Mesenchymal stem cell (in vitro differentiated cells and primary cell): ENCODE measurements around the gene STKLD1.

ENCODE experiments used
- DNase-seq: peaks from one replicate; pipeline ENCODE4 v3.0.0-alpha.2; 2013
- H2AFZ ChIP-seq: one replicate; pipeline ENCODE4 v1.6.1; 2013; ENCODE audit warnings: low read depth, mild to moderate bottlenecking, control low read depth, inconsistent platforms, low read length, moderate library complexity
- H2AK5ac ChIP-seq: 2 replicates; pipeline ENCODE4 v1.6.1; 2013; ENCODE audit warnings: low read length, moderate library complexity, mild to moderate bottlenecking, inconsistent platforms; ENCODE audit not compliant: severe bottlenecking
- H2BK120ac ChIP-seq: one replicate; pipeline ENCODE4 v1.6.1; 2013; ENCODE audit warnings: low read depth, mild to moderate bottlenecking, inconsistent platforms, low read length, moderate library complexity
- H2BK12ac ChIP-seq, 2 experiments: one replicate each; pipeline ENCODE4 v1.6.1; 2013; ENCODE audit warnings: inconsistent platforms in 2 of 2, low read length in 2 of 2, mild to moderate bottlenecking in 2 of 2, moderate library complexity in 2 of 2, control low read depth in 1 of 2
- H2BK15ac ChIP-seq: one replicate; pipeline ENCODE4 v1.6.1; 2013; ENCODE audit warnings: mild to moderate bottlenecking, low read depth, inconsistent platforms; ENCODE audit not compliant: poor library complexity, severe bottlenecking
- H2BK5ac ChIP-seq: 2 replicates; pipeline ENCODE4 v1.6.1; 2013; ENCODE audit warnings: low read depth, mild to moderate bottlenecking, low read length, control low read depth, inconsistent platforms; ENCODE audit not compliant: poor library complexity, severe bottlenecking
- H3K14ac ChIP-seq, 2 experiments: one replicate each; pipeline ENCODE4 v1.6.1; 2013; ENCODE audit warnings: inconsistent platforms in 2 of 2, low read length in 2 of 2, control low read depth in 1 of 2, mild to moderate bottlenecking in 1 of 2, moderate library complexity in 1 of 2
- H3K18ac ChIP-seq, 2 experiments: one replicate each; pipeline ENCODE4 v1.6.1; 2013; ENCODE audit warnings: inconsistent platforms in 2 of 2, low read length in 2 of 2, control low read depth in 1 of 2, low read depth in 1 of 2, mild to moderate bottlenecking in 1 of 2
- H3K23ac ChIP-seq, 2 experiments: one replicate each; pipeline ENCODE4 v1.6.1; 2013; ENCODE audit warnings: inconsistent platforms in 2 of 2, low read length in 2 of 2, mild to moderate bottlenecking in 2 of 2, moderate library complexity in 2 of 2, control low read depth in 1 of 2
- H3K27ac ChIP-seq: 2 replicates; pipeline ENCODE4 v1.5.1; 2013; ENCODE audit warnings: mild to moderate bottlenecking, moderate library complexity, low read length, control low read depth, inconsistent platforms; ENCODE audit not compliant: poor library complexity, severe bottlenecking
- H3K27me3 ChIP-seq, 2 experiments: 2 replicates each; pipeline versions ENCODE4 v1.6.1 to v1.7.0; 2013; ENCODE audit warnings: low read length in 2 of 2, mild to moderate bottlenecking in 2 of 2, moderate library complexity in 2 of 2, control low read depth in 1 of 2, inconsistent platforms in 1 of 2; ENCODE audit not compliant: control insufficient read depth in 1 of 2, insufficient read depth in 1 of 2
- H3K36me3 ChIP-seq, 2 experiments: 2 replicates each; pipeline versions ENCODE4 v1.6.1 to v1.7.0; 2013; ENCODE audit warnings: low read length in 2 of 2, control low read depth in 1 of 2, inconsistent platforms in 1 of 2, low read depth in 1 of 2, mild to moderate bottlenecking in 1 of 2; ENCODE audit not compliant: insufficient read depth in 2 of 2, control insufficient read depth in 1 of 2
- H3K4ac ChIP-seq, 2 experiments: one replicate each; pipeline ENCODE4 v1.6.1; 2013; ENCODE audit warnings: inconsistent platforms in 2 of 2, low read length in 2 of 2, mild to moderate bottlenecking in 2 of 2, moderate library complexity in 2 of 2, control low read depth in 1 of 2, low read depth in 1 of 2
- H3K4me1 ChIP-seq: 2 replicates; pipeline ENCODE4 v1.6.1; 2013; ENCODE audit warnings: low read depth, low read length, control low read depth; ENCODE audit not compliant: control insufficient read depth, insufficient read depth
- H3K4me2 ChIP-seq: 2 replicates; pipeline ENCODE4 v1.6.1; 2013; ENCODE audit warnings: low read length, mild to moderate bottlenecking, inconsistent platforms; ENCODE audit not compliant: poor library complexity, severe bottlenecking
- H3K4me3 ChIP-seq, 2 experiments: 2 replicates each; pipeline versions ENCODE4 v1.5.1 to v1.7.0; 2013; ENCODE audit warnings: low read length in 2 of 2, mild to moderate bottlenecking in 2 of 2, control low read depth in 1 of 2, low read depth in 1 of 2; ENCODE audit not compliant: insufficient read depth in 1 of 2
- H3K79me1 ChIP-seq: replicated peaks from 2 replicates; pipeline ENCODE4 v1.6.1; 2013; ENCODE audit warnings: mild to moderate bottlenecking, control low read depth, low read length, inconsistent platforms; ENCODE audit not compliant: poor library complexity, severe bottlenecking
- H3K9ac ChIP-seq: 2 replicates; pipeline ENCODE4 v1.7.0; 2013; ENCODE audit warnings: mild to moderate bottlenecking, low read length, moderate library complexity
- H3K9me3 ChIP-seq: 2 replicates; pipeline ENCODE4 v1.7.0; 2013; ENCODE audit warnings: mild to moderate bottlenecking, low read length; ENCODE audit not compliant: control insufficient read depth
- H4K8ac ChIP-seq: one replicate; pipeline ENCODE4 v1.6.1; 2013; ENCODE audit warnings: inconsistent platforms, mild to moderate bottlenecking, low read length, moderate library complexity
- H4K91ac ChIP-seq: one replicate; pipeline ENCODE4 v1.6.1; 2013; ENCODE audit warnings: mild to moderate bottlenecking, low read length, inconsistent platforms
- WGBS: methylation state at CpG from one replicate; pipeline ENCODE4 v1.1.7; 2013; ENCODE audit warnings: mixed read lengths; 5-methylcytosine and 5-hydroxymethylcytosine counted together

STKLD1 gene

DNA sequence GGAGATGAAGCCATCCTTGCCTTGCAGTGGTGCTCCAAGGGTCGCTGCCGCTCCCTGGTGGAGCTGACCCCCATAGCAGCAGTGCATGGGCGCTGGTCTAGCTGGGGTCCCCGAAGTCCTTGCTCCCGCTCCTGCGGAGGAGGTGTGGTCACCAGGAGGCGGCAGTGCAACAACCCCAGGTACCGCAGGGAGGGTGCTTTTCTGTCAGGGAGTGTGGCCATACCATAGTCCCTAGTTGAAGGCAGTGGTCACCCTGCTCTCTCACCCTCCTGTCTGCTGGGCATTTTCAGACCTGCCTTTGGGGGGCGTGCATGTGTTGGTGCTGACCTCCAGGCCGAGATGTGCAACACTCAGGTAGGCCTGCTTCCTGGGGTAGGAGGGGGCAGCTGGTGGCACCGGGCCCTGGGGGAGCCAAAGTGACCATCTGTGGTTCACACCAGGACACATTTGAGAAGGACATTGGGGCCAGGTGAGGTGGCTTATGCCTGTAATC is 57.2 kb downstream of the STKLD1 start:
- WGBS, result 91% methylated on average over 11 of the region's 11 CpGs
- H3K14ac ChIP-seq, result no peak overlapping the region

GRCh38 chr9:133436681-133437080 is 60.5 kb downstream of the STKLD1 start:
- H2BK120ac ChIP-seq, result no peak overlapping the region
- H4K8ac ChIP-seq, result no peak overlapping the region
- no peak overlapping the region for H2AFZ ChIP-seq
- no peak overlapping the region for H2BK5ac ChIP-seq
- H3K79me1 ChIP-seq, result no peaks in the 10 kb centered on the region
- 93% methylated on average over 13 of the region's 16 CpGs for WGBS
- no peak overlapping the region for H3K4me3 ChIP-seq
- H3K23ac ChIP-seq, result no peak overlapping the region
- DNase-seq, result no peak
- H3K9ac ChIP-seq, result no peak overlapping the region
- no peak overlapping the region for H4K91ac ChIP-seq
- no peak overlapping the region for H2AK5ac ChIP-seq
- no peak overlapping the region for H3K18ac ChIP-seq
- H2BK12ac ChIP-seq, result no peak overlapping the region
- no peak overlapping the region for H2BK15ac ChIP-seq
- no peaks in the 10 kb centered on the region for H3K9me3 ChIP-seq
- no peaks in the 10 kb centered on the region for H3K4me1 ChIP-seq
- H3K27ac ChIP-seq, result no peak overlapping the region
- no peak overlapping the region for H3K4me2 ChIP-seq
- peaks cover 0 to 9% of the 10 kb centered on the region in 2 experiments for H3K27me3 ChIP-seq
- no peaks in the 10 kb centered on the region for H3K36me3 ChIP-seq
- no peak overlapping the region for H3K4ac ChIP-seq
- H3K14ac ChIP-seq, result no peak overlapping the region

More for the DNA sequence above, 57.2 kb downstream of the STKLD1 start:
- Histone ChIP-seq H2AFZ (no peak overlapping the region), H3K23ac (no peak overlapping the region), H4K91ac (no peak overlapping the region), H3K4me3 (no peak overlapping the region), H3K9ac (no peak overlapping the region), H3K18ac (no peak overlapping the region), H3K36me3 (no peaks in the 10 kb centered on the region), H2BK15ac (no peak overlapping the region), H3K9me3 (no peaks in the 10 kb centered on the region), H3K27ac (no peak overlapping the region), H4K8ac (no peak overlapping the region), H3K79me1 (no peaks in the 10 kb centered on the region), H3K27me3 (peaks cover 0 to 16% of the 10 kb centered on the region in 2 experiments), H2AK5ac (no peak overlapping the region), H2BK12ac (no peak overlapping the region), H3K4ac (no peak overlapping the region), H3K4me2 (no peak overlapping the region), H2BK120ac (no peak overlapping the region), H2BK5ac (no peak overlapping the region), H3K4me1 (peaks cover 14% of the 10 kb centered on the region)
- no peak for DNase-seq

- WGBS, result 93% methylated on average over 20 of the region's 20 CpGs
- Histone ChIP-seq H3K27me3 (peaks cover 0 to 9% of the 10 kb centered on the region in 2 experiments), H2BK12ac (no peak overlapping the region), H4K91ac (peak overlapping the region; percentile 12), H3K4me2 (no peak overlapping the region), H2BK15ac (no peak overlapping the region), H3K4me1 (no peaks in the 10 kb centered on the region), H2AFZ (no peak overlapping the region), H2AK5ac (no peak overlapping the region), H4K8ac (no peak overlapping the region), H3K79me1 (no peaks in the 10 kb centered on the region), H3K36me3 (no peaks in the 10 kb centered on the region), H2BK5ac (no peak overlapping the region), H3K4me3 (no peak overlapping the region), H3K27ac (no peak overlapping the region), H3K9ac (no peak overlapping the region), H3K18ac (no peak overlapping the region), H3K14ac (no peak overlapping the region), H3K9me3 (no peaks in the 10 kb centered on the region), H3K4ac (no peak overlapping the region), H3K23ac (no peak overlapping the region), H2BK120ac (no peak overlapping the region)
- no peak for DNase-seq
These were observed 61.8 kb downstream of the STKLD1 start for GRCh38 chr9:133437753-133438531.

DNA sequence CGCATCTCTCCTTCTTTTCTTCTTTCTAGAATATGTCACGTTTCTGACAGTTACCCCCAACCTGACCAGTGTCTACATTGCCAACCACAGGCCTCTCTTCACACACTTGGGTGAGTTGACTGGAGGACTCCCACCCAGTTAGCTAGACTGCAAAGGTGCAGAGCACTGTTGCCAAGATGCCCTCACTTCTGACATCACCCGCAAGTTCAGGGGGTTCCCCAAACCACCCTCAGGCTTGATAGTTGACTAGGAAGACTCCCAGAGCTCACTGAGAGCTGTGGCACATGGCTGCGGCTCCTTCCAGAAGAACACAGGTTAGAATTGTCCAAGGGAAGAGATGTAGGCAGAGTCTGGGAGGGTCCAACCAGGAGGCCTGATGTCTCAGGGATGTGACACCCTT is 63.2 kb downstream of the STKLD1 start:
- 75% methylated on average over 4 of the region's 4 CpGs for WGBS
- no peak overlapping the region for H2BK5ac ChIP-seq

More for the DNA sequence above, 63.2 kb downstream of the STKLD1 start:
- no peak overlapping the region for H4K91ac ChIP-seq
- H2BK12ac ChIP-seq, result no peak overlapping the region
- no peak overlapping the region for H3K4me3 ChIP-seq
- no peak overlapping the region for H3K23ac ChIP-seq
- H2BK15ac ChIP-seq, result no peak overlapping the region
- no peak overlapping the region for H3K27ac ChIP-seq
- H2AFZ ChIP-seq, result no peak overlapping the region
- no peak overlapping the region for H3K4me2 ChIP-seq
- no peaks in the 10 kb centered on the region for H3K36me3 ChIP-seq
- no peak overlapping the region for H3K18ac ChIP-seq
- H3K4ac ChIP-seq, result no peak overlapping the region
- H3K4me1 ChIP-seq, result peaks cover 6% of the 10 kb centered on the region
- H3K79me1 ChIP-seq, result no peaks in the 10 kb centered on the region
- H3K14ac ChIP-seq, result no peak overlapping the region
- H2BK120ac ChIP-seq, result no peak overlapping the region
- DNase-seq, result no peak
- peaks cover 0 to 15% of the 10 kb centered on the region in 2 experiments for H3K27me3 ChIP-seq
- no peak overlapping the region for H3K9ac ChIP-seq
- H3K9me3 ChIP-seq, result no peaks in the 10 kb centered on the region
- H4K8ac ChIP-seq, result no peak overlapping the region
- H2AK5ac ChIP-seq, result no peak overlapping the region
